ENCODE results near the gene RNF187. TPM values are rescaled to one million over a fixed set of nuclear protein-coding genes. Genes with fewer than 3 reads are reported as not detected.

The RNF187 gene
- total and polyA plus RNA-seq, 7 experiments from 2014 or later: 16.5 to 133 (median 66.3) TPM

DNA sequence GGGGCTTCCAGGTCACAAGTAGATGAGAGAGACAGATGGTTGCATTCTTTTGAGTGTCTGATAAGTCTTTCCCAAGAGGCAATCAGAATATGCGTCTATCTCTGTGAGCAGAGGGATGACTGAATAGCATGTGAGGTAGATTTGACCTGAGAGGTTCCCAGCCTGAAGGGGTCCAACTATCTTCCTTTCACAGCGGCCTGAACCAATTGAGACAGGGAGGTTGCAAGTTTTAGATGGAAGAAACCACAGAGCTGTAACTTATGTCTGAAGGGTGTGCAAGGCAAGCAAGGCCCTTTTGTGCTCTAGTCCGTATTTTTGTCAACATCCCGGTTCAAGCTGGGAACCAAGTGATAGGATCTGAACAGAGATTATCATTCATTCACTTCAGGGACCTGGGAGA is 9.9 kb upstream of the RNF187 start:
- DNase-seq (no peak), ATAC-seq (no peak)
- intact Hi-C loops (cut with micrococcal nuclease): no loop called here
- Histone ChIP-seq H3K27ac (ENCODE audit: low read depth, low read length) (no peak overlapping the region), H3K36me3 (ENCODE audit: control insufficient read depth in 2 of 3, insufficient read depth in 3 of 3, low read length in 3 of 3) (no peaks in the 10 kb centered on the region), H3K4me1 (ENCODE audit: control insufficient read depth in 2 of 2, insufficient read depth in 2 of 2, low read length in 2 of 2) (peaks cover 0 to 23% of the 10 kb centered on the region in 2 donors), H3K4me3 (ENCODE audit: low read length) (no peak overlapping the region), H3K9me3 (ENCODE audit: control insufficient read depth in 2 of 3, low read length in 3 of 3) (no peaks in the 10 kb centered on the region), H3K27me3 (ENCODE audit: control insufficient read depth in 2 of 2, insufficient read depth in 2 of 2, low read length in 2 of 2) (no peaks in the 10 kb centered on the region)
- Mint-ChIP-seq H3K27me3 (peaks cover 0 to 6% (median under 1%) of the 10 kb centered on the region in 5 donors), H3K4me1 (peaks cover 0 to 44% (median 8%) of the 10 kb centered on the region in 7 donors), H3K9me3 (no peaks in the 10 kb centered on the region), H3K4me3 (no peak overlapping the region), H3K27ac (no peak overlapping the region), H3K36me3 (peaks cover 0 to 13% (median 0%) of the 10 kb centered on the region in 5 donors)
- POLR2A ChIA-PET: interaction anchor here (0.7 to 2.2 kb wide), 2 partner anchors 9 to 19 kb away, joined by 3 to 8 read pairs; a partner anchor contains a TSS
- CTCF ChIA-PET: interaction anchor here (1.0 kb wide), 1 partner anchor 9 kb away, joined by 4 read pairs; no protein-coding TSS in a partner anchor

DNA sequence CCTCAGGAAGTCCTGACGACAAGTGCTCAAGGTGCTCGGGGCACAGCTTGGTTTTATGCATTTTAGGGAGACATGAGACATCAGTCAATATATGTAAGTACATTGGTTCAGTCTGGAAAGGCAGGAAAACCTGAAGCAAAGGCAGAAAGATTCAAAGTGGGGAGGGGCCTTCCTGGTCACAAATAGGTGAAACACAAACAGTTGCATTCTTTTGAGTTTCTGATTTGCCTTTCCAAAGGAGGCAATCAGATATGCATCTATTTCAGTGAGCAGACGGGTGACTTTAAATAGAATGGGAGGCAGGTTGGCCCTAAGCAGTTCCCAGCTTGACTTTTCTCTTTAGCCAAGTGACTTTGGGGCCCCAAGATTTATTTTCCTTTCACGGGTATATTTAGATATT is 8.9 kb upstream of the RNF187 start:
- ChIA-PET CTCF (no interaction called here), POLR2A (interaction anchor here (0.5 kb wide), 1 partner anchor 13 kb away, joined by 3 read pairs; no protein-coding TSS in a partner anchor)
- ATAC-seq: no peak
- no peaks in the 10 kb centered on the region for H3K27me3 ChIP-seq (ENCODE audit: control insufficient read depth in 2 of 2, insufficient read depth in 2 of 2, low read length in 2 of 2)
- no peaks in the 10 kb centered on the region for H3K36me3 ChIP-seq (ENCODE audit: control insufficient read depth in 2 of 3, insufficient read depth in 3 of 3, low read length in 3 of 3)
- no peaks in the 10 kb centered on the region for H3K9me3 ChIP-seq (ENCODE audit: control insufficient read depth in 2 of 3, low read length in 3 of 3)
- H3K27ac ChIP-seq (ENCODE audit: low read depth, low read length): no peak overlapping the region
- intact Hi-C loops (cut with micrococcal nuclease): no loop called here
- no peaks in the 10 kb centered on the region for H3K9me3 Mint-ChIP-seq
- peaks cover 0 to 23% of the 10 kb centered on the region in 2 donors for H3K4me1 ChIP-seq (ENCODE audit: control insufficient read depth in 2 of 2, insufficient read depth in 2 of 2, low read length in 2 of 2)
- no peak for DNase-seq
- no peak overlapping the region for H3K4me3 ChIP-seq (ENCODE audit: low read length)
- no peak overlapping the region for H3K27ac Mint-ChIP-seq
- peaks cover 0 to 8% (median 0%) of the 10 kb centered on the region in 5 donors for H3K36me3 Mint-ChIP-seq
- H3K4me1 Mint-ChIP-seq: peaks cover 0 to 44% (median 8%) of the 10 kb centered on the region in 7 donors
- H3K27me3 Mint-ChIP-seq: peaks cover 0 to 3% (median 0%) of the 10 kb centered on the region in 5 donors
- peak overlapping the region in 1 of 10 donors; percentile 23 for H3K4me3 Mint-ChIP-seq

DNA sequence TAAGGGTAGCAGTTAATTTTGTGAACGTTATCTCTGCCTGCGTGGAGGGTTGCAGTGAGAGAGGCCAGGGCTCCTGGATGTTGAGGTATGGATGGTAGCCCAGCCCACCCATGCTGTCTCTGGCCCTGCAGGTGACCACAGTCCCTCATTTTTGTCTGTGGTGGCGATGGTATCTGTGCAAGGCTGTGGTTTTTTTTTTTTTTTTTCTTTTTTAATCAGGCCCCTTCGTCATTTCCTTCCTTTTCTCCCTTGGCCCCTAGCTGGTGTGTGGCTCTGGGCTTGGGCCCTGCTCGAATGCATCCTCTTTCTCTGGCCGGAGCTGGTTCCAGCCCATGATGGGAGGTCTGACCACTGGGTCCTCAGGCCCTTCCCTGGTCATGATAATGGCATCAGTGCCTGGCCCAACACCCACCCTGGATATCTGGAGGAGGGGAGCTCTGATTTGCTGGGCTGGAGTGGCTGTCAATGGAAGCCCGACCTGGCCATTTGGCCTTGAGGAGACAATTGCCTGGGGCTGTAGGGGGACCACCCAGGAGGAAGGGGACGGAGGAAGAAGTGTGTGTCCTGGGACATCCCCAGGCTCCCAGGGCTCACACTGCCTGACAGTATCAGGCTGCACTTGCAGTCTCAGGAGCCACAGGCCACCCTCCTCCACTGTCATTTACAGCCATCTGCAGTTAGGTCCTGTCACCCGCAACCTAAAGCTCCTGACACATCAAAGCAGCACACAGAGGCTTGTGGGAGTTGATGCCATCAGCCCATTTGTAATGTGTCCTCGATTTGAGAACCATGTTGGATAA is 8.1 kb upstream of the RNF187 start:
- H3K4me3 Mint-ChIP-seq: peak overlapping the region in 3 of 10 donors; percentile 3 to 75 (median 57)
- Histone ChIP-seq H3K9me3 (ENCODE audit: control insufficient read depth in 2 of 3, low read length in 3 of 3) (no peaks in the 10 kb centered on the region), H3K4me3 (ENCODE audit: low read length) (peak overlapping the region; percentile 0), H3K36me3 (ENCODE audit: control insufficient read depth in 2 of 3, insufficient read depth in 3 of 3, low read length in 3 of 3) (no peaks in the 10 kb centered on the region), H3K4me1 (ENCODE audit: control insufficient read depth in 2 of 2, insufficient read depth in 2 of 2, low read length in 2 of 2) (peaks cover 0 to 23% of the 10 kb centered on the region in 2 donors), H3K27ac (ENCODE audit: low read depth, low read length) (no peak overlapping the region), H3K27me3 (ENCODE audit: control insufficient read depth in 2 of 2, insufficient read depth in 2 of 2, low read length in 2 of 2) (no peaks in the 10 kb centered on the region)
- no peaks in the 10 kb centered on the region for H3K9me3 Mint-ChIP-seq
- ChIA-PET CTCF (no interaction called here), POLR2A (interaction anchor here (0.7 kb wide), 1 partner anchor 358 kb away, joined by 3 read pairs; no protein-coding TSS in a partner anchor)
- ATAC-seq (peak; percentile 78), DNase-seq (no peak)
- H3K36me3 Mint-ChIP-seq: peaks cover 0 to 5% (median 0%) of the 10 kb centered on the region in 5 donors
- H3K27ac Mint-ChIP-seq: peak overlapping the region in 2 of 9 donors; percentile 43 to 83
- intact Hi-C loops (cut with micrococcal nuclease): no loop called here
- peaks cover 0 to 39% (median 8%) of the 10 kb centered on the region in 7 donors for H3K4me1 Mint-ChIP-seq
- H3K27me3 Mint-ChIP-seq: peaks cover 0 to 3% (median 0%) of the 10 kb centered on the region in 5 donors

DNA sequence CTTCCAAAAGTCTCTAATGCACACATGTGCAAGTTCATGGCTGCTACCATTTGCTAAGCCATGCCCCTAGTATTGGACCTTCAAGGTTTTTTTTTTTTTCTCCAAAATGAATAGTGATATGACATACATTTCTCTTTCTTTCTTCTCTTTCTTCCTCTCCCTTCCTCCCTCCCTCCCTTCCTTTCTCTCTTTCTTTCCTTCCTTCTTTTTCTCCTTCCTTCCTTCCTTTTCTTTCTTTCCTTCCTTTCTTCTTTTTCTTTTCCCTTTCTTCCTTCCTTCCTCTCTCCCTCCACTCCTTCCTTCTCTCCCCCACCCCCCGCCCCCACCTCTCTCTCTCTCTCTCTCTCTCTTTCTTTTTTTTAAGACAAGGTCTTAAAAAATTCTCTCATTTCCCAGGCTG is 3.4 kb upstream of the RNF187 start:
- Mint-ChIP-seq H3K4me1 (peaks cover 4 to 41% (median 16%) of the 10 kb centered on the region in 7 donors), H3K36me3 (peaks cover 0 to 2% (median 0%) of the 10 kb centered on the region in 5 donors), H3K9me3 (peaks cover 0 to 7% (median 0%) of the 10 kb centered on the region in 11 donors), H3K4me3 (peak overlapping the region in 1 of 10 donors; percentile 25), H3K27ac (no peak overlapping the region), H3K27me3 (no peaks in the 10 kb centered on the region)
- Histone ChIP-seq H3K36me3 (ENCODE audit: control insufficient read depth in 2 of 3, insufficient read depth in 3 of 3, low read length in 3 of 3) (peaks cover 0 to 5% (median 0%) of the 10 kb centered on the region in 3 experiments), H3K27ac (ENCODE audit: low read depth, low read length) (no peak overlapping the region), H3K4me1 (ENCODE audit: control insufficient read depth in 2 of 2, insufficient read depth in 2 of 2, low read length in 2 of 2) (peaks cover 9 to 24% of the 10 kb centered on the region in 2 donors), H3K9me3 (ENCODE audit: control insufficient read depth in 2 of 3, low read length in 3 of 3) (no peaks in the 10 kb centered on the region), H3K4me3 (ENCODE audit: low read length) (no peak overlapping the region), H3K27me3 (ENCODE audit: control insufficient read depth in 2 of 2, insufficient read depth in 2 of 2, low read length in 2 of 2) (no peaks in the 10 kb centered on the region)
- ChIA-PET CTCF (no interaction called here), POLR2A (no interaction called here)
- ATAC-seq (no peak), DNase-seq (no peak)
- intact Hi-C loops (cut with micrococcal nuclease): loop anchor here in 1 of 2 donors (10.0 kb wide), 1 partner anchor 861 kb away; the partner anchor contains the start of gene CCSAP

DNA sequence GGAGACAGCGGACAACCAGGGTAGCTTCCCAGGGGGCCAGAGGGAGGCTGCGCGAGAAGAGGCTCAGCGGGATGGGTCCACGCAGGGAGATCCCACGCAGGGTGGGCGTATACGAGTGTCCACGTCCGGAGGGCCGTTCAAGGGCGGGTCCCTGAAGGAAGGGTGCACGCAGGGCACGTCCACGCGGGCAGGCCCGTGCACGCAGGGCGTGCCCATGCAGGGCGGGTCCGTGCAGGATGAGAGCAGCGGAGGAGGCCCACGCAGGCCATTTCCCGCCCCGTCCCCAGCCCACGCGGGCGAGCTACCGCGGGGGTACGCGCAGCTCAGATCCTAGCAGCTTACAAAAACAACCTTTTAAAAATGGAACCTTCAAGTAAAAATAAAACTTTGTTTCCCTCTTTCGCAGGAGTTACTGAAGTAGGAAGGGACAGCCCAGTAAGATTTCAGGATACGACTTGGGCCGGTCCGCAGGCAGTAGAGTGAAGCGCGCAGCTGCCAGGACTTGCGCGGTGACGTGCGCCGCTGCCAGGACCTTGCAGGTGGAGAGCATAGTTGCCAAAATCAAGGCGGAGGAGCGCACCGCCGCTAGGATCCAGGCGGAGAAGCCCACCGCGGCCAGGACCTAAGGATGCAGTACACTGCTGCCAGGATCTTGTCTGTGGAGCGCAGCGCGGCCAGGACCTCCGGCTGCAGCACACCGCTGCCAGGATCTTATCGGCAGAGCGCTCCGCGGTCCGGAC is 416 bp upstream of the RNF187 start:
- peak; percentile 85 for ATAC-seq
- intact Hi-C loops (cut with micrococcal nuclease): loop anchor here (1.0 to 10.0 kb wide), 15 partner anchors 14 to 1072 kb away; partner anchors contain the start of genes GUK1 (in 2 of the 2), TRIM11 (in 2 of the 2), ABCB10 (in 1 of the 2) and ARF1 (in 1 of the 2)
- peak overlapping the region; percentile 99 to 100 (median 100) for H3K27ac Mint-ChIP-seq

More for the DNA sequence above, 416 bp upstream of the RNF187 start:
- H3K9me3 Mint-ChIP-seq: peaks cover 0 to 7% (median 0%) of the 10 kb centered on the region in 11 donors
- DNase-seq: peak; percentile 76 to 91 (median 86)
- POLR2A ChIA-PET: interaction anchor here (0.6 to 2.7 kb wide), 14 partner anchors 10 to 1938 kb away, joined by 3 to 38 read pairs (median 6); partner anchors contain the start of genes ARF1, IBA57, STUM and TRIM11
- H3K36me3 Mint-ChIP-seq: peaks cover 0 to 18% (median 12%) of the 10 kb centered on the region in 5 donors
- Histone ChIP-seq H3K4me3 (ENCODE audit: low read length) (peak overlapping the region; percentile 98), H3K9me3 (ENCODE audit: control insufficient read depth in 2 of 3, low read length in 3 of 3) (no peaks in the 10 kb centered on the region), H3K27ac (ENCODE audit: low read depth, low read length) (peak overlapping the region; percentile 99), H3K27me3 (ENCODE audit: control insufficient read depth in 2 of 2, insufficient read depth in 2 of 2, low read length in 2 of 2) (no peaks in the 10 kb centered on the region), H3K36me3 (ENCODE audit: control insufficient read depth in 2 of 3, insufficient read depth in 3 of 3, low read length in 3 of 3) (peaks cover 0 to 23% (median 0%) of the 10 kb centered on the region in 3 experiments), H3K4me1 (ENCODE audit: control insufficient read depth in 2 of 2, insufficient read depth in 2 of 2, low read length in 2 of 2) (peaks cover 15 to 19% of the 10 kb centered on the region in 2 donors)
- CTCF ChIA-PET: interaction anchor here (0.5 to 1.4 kb wide), 7 partner anchors 10 to 958 kb away, joined by 3 to 8 read pairs (median 4); no protein-coding TSS in a partner anchor
- H3K27me3 Mint-ChIP-seq: no peaks in the 10 kb centered on the region
- peaks cover 14 to 49% (median 36%) of the 10 kb centered on the region in 7 donors for H3K4me1 Mint-ChIP-seq
- peak overlapping the region; percentile 92 to 99 (median 98) for H3K4me3 Mint-ChIP-seq
